HepG2 (cell line): ENCODE results near the gene NFIC. TPM values are rescaled to one million over a fixed set of nuclear protein-coding genes. Genes with fewer than 3 reads are reported as not detected.

Source experiments
- ATAC-seq: fragments of 200-7000 bp; cut with Tn5 transposase; 3 replicates; pipeline ENCODE4 v1.9.1; 2020; ENCODE audit warnings: mild to moderate bottlenecking, moderate library complexity
- BruUV-seq: library from RNA; stranded (reverse); fragments of 400-500 nt; replicated peaks from 2 replicates; lab custom pipeline; 2021; lab: Mats Ljungman, UMichigan
- CTCF ChIA-PET: fragments of 300-600 bp; formaldehyde crosslinking; extraction: SDS; loops from one replicate; lab custom pipeline; 2021; ENCODE audit warnings: low total read pairs, inconsistent platforms, low intra/inter-chr PET ratio; lab: Yijun Ruan, JAX
- POLR2A ChIA-PET: fragments of 350-600 bp; sonication (Branson Sonifier 250); formaldehyde crosslinking; loops from one replicate; lab custom pipeline; 2020; ENCODE audit warnings: antibody characterized with exemption, inconsistent platforms; lab: Yijun Ruan, JAX
- DNase-seq: peaks from one replicate; pipeline ENCODE4 v3.0.0-alpha.2; 2015; ENCODE audit warnings: low spot score
- FAIRE-seq: peaks from 3 replicates; lab custom pipeline; 2011; peaks lifted over from hg19 to GRCh38; lab: Jason Lieb, UNC
- H2AFZ ChIP-seq: one replicate; pipeline ENCODE4 v1.6.1; 2011; ENCODE audit warnings: low read length, inconsistent platforms
- H3K27ac ChIP-seq: fragments of 300-600 bp; 3 replicates; pipeline ENCODE4 v1.8.0; 2011; ENCODE audit warnings: mixed run types, mild to moderate bottlenecking, mixed read lengths, low read length, inconsistent platforms; ENCODE audit not compliant: insufficient read depth; ENCODE audit errors: extremely low read length
- H3K27me3 ChIP-seq, 2 experiments: fragments of 200-600 bp in 1 of 2; 2 replicates in 1 of 2; 3 replicates in 1 of 2; pipeline versions ENCODE4 v1.6.0 to v1.8.0; 2011; ENCODE audit warnings: low read length in 2 of 2, mild to moderate bottlenecking in 2 of 2, moderate library complexity in 2 of 2, inconsistent platforms in 1 of 2; ENCODE audit not compliant: insufficient read depth in 2 of 2, control insufficient read depth in 1 of 2
- H3K36me3 ChIP-seq, 2 experiments: fragments of 200-600 bp in 1 of 2; replicated peaks in 1 of 2; 2 replicates in 1 of 2; 3 replicates in 1 of 2; pipeline versions ENCODE4 v1.5.1 to v1.8.0; 2011; ENCODE audit warnings: low read length in 2 of 2, inconsistent platforms in 1 of 2; ENCODE audit not compliant: insufficient read depth in 2 of 2, control insufficient read depth in 1 of 2
- H3K4me1 ChIP-seq: 2 replicates; pipeline ENCODE4 v1.5.1; 2012; ENCODE audit warnings: low read length, inconsistent platforms; ENCODE audit not compliant: insufficient read depth
- H3K4me2 ChIP-seq: 2 replicates; pipeline ENCODE4 v1.6.0; 2011; ENCODE audit warnings: low read depth, low read length, inconsistent platforms
- H3K4me3 ChIP-seq, 3 experiments: fragments of 200-600 bp in 1 of 3; sonication (generic), shearing (Covaris generic) in 1 of 3; replicated peaks in 1 of 3; 2 replicates each; pipeline ENCODE4 v1.5.1; 2011 to 2016; ENCODE audit warnings: low read length in 3 of 3, inconsistent platforms in 2 of 3, low read depth in 2 of 3, mild to moderate bottlenecking in 2 of 3, control low read depth in 1 of 3, mixed read lengths in 1 of 3; ENCODE audit not compliant: insufficient read depth in 1 of 3
- H3K79me2 ChIP-seq: one replicate; pipeline ENCODE4 v1.6.1; 2011; ENCODE audit warnings: low read length, inconsistent platforms; ENCODE audit not compliant: insufficient read depth
- H3K9ac ChIP-seq: 2 replicates; pipeline ENCODE4 v1.6.0; 2011; ENCODE audit warnings: mild to moderate bottlenecking, low read depth, low read length, inconsistent platforms; ENCODE audit not compliant: insufficient read depth
- H3K9me3 ChIP-seq: 2 replicates; pipeline ENCODE4 v1.5.1; 2012; ENCODE audit warnings: mild to moderate bottlenecking, low read length
- H4K20me1 ChIP-seq: 2 replicates; pipeline ENCODE4 v1.6.0; 2011; ENCODE audit warnings: inconsistent platforms, mild to moderate bottlenecking, low read length, moderate library complexity; ENCODE audit not compliant: insufficient read depth
- ARHGAP35 ChIP-seq: sonication (generic); formaldehyde crosslinking; IDR thresholded peaks from 2 replicates; pipeline ENCODE4 v1.9.0; 2022; ENCODE audit warnings: mild to moderate bottlenecking, inconsistent platforms, moderate library complexity, missing genetic modification reagents, borderline replicate concordance
- ASH2L ChIP-seq: fragments of 300-600, 200-600 bp; sonication (generic); IDR thresholded peaks from 2 replicates; pipeline ENCODE4 v1.7.0; 2017; ENCODE audit warnings: low read depth, mild to moderate bottlenecking, moderate library complexity, mixed read lengths, low read length; ENCODE audit not compliant: insufficient read length
- FOXO4 ChIP-seq: sonication (generic); formaldehyde crosslinking; conservative IDR thresholded peaks from 2 replicates; pipeline ENCODE4 v1.8.1; 2023; ENCODE audit warnings: missing genetic modification reagents
- GATA4 ChIP-seq: sonication (generic); IDR thresholded peaks from 2 replicates; pipeline ENCODE4 v1.6.1; 2016; ENCODE audit warnings: antibody characterized with exemption, low read depth, borderline replicate concordance
- HMG20B ChIP-seq: conservative IDR thresholded peaks from 2 replicates; pipeline ENCODE4 v1.6.1; 2016; ENCODE audit warnings: missing genetic modification reagents, missing compliant biosample characterization
- JUN ChIP-seq: sonication (generic); formaldehyde crosslinking; IDR thresholded peaks from 2 replicates; pipeline ENCODE4 v1.4.0; 2020; ENCODE audit warnings: mild to moderate bottlenecking, missing genetic modification reagents
- MAX ChIP-seq: IDR thresholded peaks from 2 replicates; pipeline ENCODE4 v1.6.1; 2012; ENCODE audit warnings: inconsistent platforms
- MAZ ChIP-seq, 2 experiments: sonication (generic) in 1 of 2; formaldehyde crosslinking in 1 of 2; IDR thresholded peaks; 2 replicates each; pipeline versions ENCODE4 v1.5.0 to v1.6.1; 2012 to 2020; ENCODE audit warnings: low read depth in 2 of 2, mild to moderate bottlenecking in 2 of 2, borderline replicate concordance in 1 of 2, improper control_type of control experiment in 1 of 2, low read length in 1 of 2, missing genetic modification reagents in 1 of 2, moderate library complexity in 1 of 2
- NR3C1 ChIP-seq: sonication (generic); formaldehyde crosslinking; IDR thresholded peaks from 2 replicates; pipeline ENCODE4 v1.4.0; 2020; ENCODE audit warnings: missing genetic modification reagents
- PRDM15 ChIP-seq: sonication (generic); formaldehyde crosslinking; IDR thresholded peaks from 2 replicates; pipeline ENCODE4 v1.4.0; 2020; ENCODE audit warnings: missing genetic modification reagents
- SAFB2 ChIP-seq: sonication (generic); formaldehyde crosslinking; IDR thresholded peaks from 2 replicates; pipeline ENCODE4 v1.5.1; 2020; ENCODE audit warnings: missing genetic modification reagents, low read depth, mild to moderate bottlenecking, borderline replicate concordance
- SRSF1 ChIP-seq: fragments of 200-400 bp; formaldehyde crosslinking; optimal IDR thresholded peaks from 2 replicates; pipeline ENCODE3; 2017; ENCODE audit warnings: mild to moderate bottlenecking, low read depth, low read length, moderate library complexity
- SRSF9 ChIP-seq: fragments of 200-400 bp; formaldehyde crosslinking; IDR thresholded peaks from 2 replicates; pipeline ENCODE4 v1.6.1; 2018; ENCODE audit warnings: borderline replicate concordance, mild to moderate bottlenecking, low read depth, low read length; ENCODE audit not compliant: insufficient read depth, poor library complexity, severe bottlenecking
- ZNF253 ChIP-seq: sonication (generic); formaldehyde crosslinking; IDR thresholded peaks from 2 replicates; pipeline ENCODE4 v1.8.0; 2022; ENCODE audit warnings: mild to moderate bottlenecking, missing genetic modification reagents, borderline replicate concordance
- ZNF256 ChIP-seq: sonication (generic); formaldehyde crosslinking; conservative IDR thresholded peaks from 2 replicates; pipeline ENCODE4 v1.4.0; 2020; ENCODE audit warnings: missing genetic modification reagents
- ZNF3 ChIP-seq: IDR thresholded peaks from 2 replicates; pipeline ENCODE4 v1.7.0; 2017; ENCODE audit warnings: inconsistent platforms
- ZNF557 ChIP-seq: sonication (generic); formaldehyde crosslinking; IDR thresholded peaks from 2 replicates; pipeline ENCODE4 v1.4.0; 2020; ENCODE audit warnings: missing genetic modification reagents
- ZSCAN30 ChIP-seq: sonication (generic); formaldehyde crosslinking; IDR thresholded peaks from 2 replicates; pipeline ENCODE4 v1.5.0; 2020; ENCODE audit warnings: mild to moderate bottlenecking, missing genetic modification reagents
- WGBS: methylation state at CpG from one replicate; pipeline ENCODE4 v1.1.6; 2017; ENCODE audit warnings: low lambda C conversion rate; 5-methylcytosine and 5-hydroxymethylcytosine counted together
- in situ Hi-C: cut with HindIII; loops from 2 replicates; pipeline ENCODE4 v1.10.0; 2017; ENCODE audit warnings: low pct_unique_long_range_greater_than_20kb; ENCODE audit not compliant: extremely low pct_ligation_motif_present
- intact Hi-C: fragments of 100-400 bp; cut with micrococcal nuclease; formaldehyde crosslinking; loops from one replicate; pipeline ENCODE4 v1.10.0; 2022; ENCODE audit not compliant: unreplicated experiment
- polyA plus RNA-seq, 8 experiments: library from polyadenylated mRNA; depleted of rRNA in 3 of 8; stranded (reverse) in 7 of 8; unstranded in 1 of 8; fragments of >200 nt; fragmentation: Illumina TruSeq in 4 of 8; extraction: Trizol in 4 of 8; gene quantifications; 2 replicates each; pipeline versions ENCODE4 v1.2.1 to v1.2.3, GENCODE V29; 2011 to 2016; ENCODE audit warnings: low read depth in 4 of 8, missing spikeins in 1 of 8, mixed read lengths in 1 of 8; ENCODE audit not compliant: insufficient read depth in 1 of 8
- total RNA-seq, 5 experiments: library from RNA; depleted of rRNA; stranded (reverse); fragments of >200 nt; fragmentation: Illumina TruSeq; extraction: Trizol; gene quantifications; 2 replicates each; pipeline ENCODE4 v1.2.3, GENCODE V29; 2016; ENCODE audit warnings: low read depth in 1 of 5

The NFIC gene
- total and polyA plus RNA-seq, 2 of the 13 experiments (the other 11 are each of a cell fraction or from before 2014, with no cell fraction given), result 1.3 to 2.5 TPM

GRCh38 chr19:3398114-3398899 is 31.9 kb downstream of the NFIC start:
- Histone ChIP-seq H3K27ac (peak overlapping the region; percentile 89), H3K36me3 (no peaks in the 10 kb centered on the region; a peak in 1 of 5 replicates), H4K20me1 (no peaks in the 10 kb centered on the region), H3K79me2 (peaks cover 3% of the 10 kb centered on the region), H3K4me3 (peak overlapping the region in 2 of 3 experiments; percentile 37 to 42; a peak in 2 of 6 replicates), H3K4me1 (peaks cover 48% of the 10 kb centered on the region), H3K4me2 (peak overlapping the region; percentile 55), H3K27me3 (no peaks in the 10 kb centered on the region), H2AFZ (no peak overlapping the region), H3K9ac (peak overlapping the region; percentile 27), H3K9me3 (no peaks in the 10 kb centered on the region)
- 46% methylated on average over 20 of the region's 31 CpGs for WGBS
- FAIRE-seq, result no peak
- ATAC-seq, result peak; percentile 64
- CTCF ChIA-PET, result no interaction called here
- in situ Hi-C loops (no loop called here), intact Hi-C loops (no loop called here)
- DNase-seq, result peak; percentile 77
- TSS peak; percentile 91 for BruUV-seq
- POLR2A ChIA-PET, result interaction anchor here (0.5 to 2.8 kb wide), 6 partner anchors 10 to 172 kb away, joined by 3 to 10 read pairs (median 4); partner anchors contain the start of gene SMIM24
- no peak for TF ChIP-seq ZNF256 (CRISPR knock-in tag)
- no peak for TF ChIP-seq SRSF9
- no peak for TF ChIP-seq SAFB2 (CRISPR knock-in tag)
- TF ChIP-seq MAX, result peak; percentile 85
- TF ChIP-seq GATA4, result no peak; the same call in 1 of the 2 replicates
- TF ChIP-seq ZSCAN30 (CRISPR knock-in tag), result peak; percentile 87
- TF ChIP-seq FOXO4, result no peak
- TF ChIP-seq HMG20B (CRISPR knock-in tag), result peak; percentile 80
- peak; percentile 62; the same call in 1 of the 2 replicates for TF ChIP-seq PRDM15 (CRISPR knock-in tag)
- no peak for TF ChIP-seq MAZ (IDR thresholded peaks at IDR 0.05; ENCODE audit: borderline replicate concordance, low read depth, low read length)
- peak; percentile 81; the same call in 1 of the 2 replicates for TF ChIP-seq MAZ (CRISPR knock-in tag; IDR thresholded peaks at IDR 0.05; ENCODE audit: low read depth)
- peak; percentile 84; the same call in 1 of the 2 replicates for TF ChIP-seq ZNF253
- TF ChIP-seq ASH2L, result no peak
- no peak for TF ChIP-seq ZNF3
- TF ChIP-seq NR3C1, result no peak
- TF ChIP-seq ZNF557, result no peak
- TF ChIP-seq JUN, result no peak
- TF ChIP-seq SRSF1, result no peak
- peak; percentile 73; the same call in 1 of the 2 replicates for TF ChIP-seq ARHGAP35 (CRISPR knock-in tag)
